Stimulated activated CD8-positive, alpha-beta memory T cell treated with anti-CD3 and anti-CD28 coated beads, Interleukin-4, amount 100 ng/mL, for 48 hours (primary cell): ENCODE results near the gene ALDOC.
"Not testable (repeated sequence)": the region's sequence is repeated elsewhere in the genome, so short reads cannot be mapped to it uniquely, and the experiment has no call there.

ENCODE experiments used
- DNase-seq: peaks from one replicate; pipeline ENCODE4 v3.0.0-alpha.2; 2020

Gene ALDOC

GRCh38 chr17:28576758-28577465, at the start of gene ALDOC:
Gene ALDOC, minus strand, starts transcription at chr17:28576895. Its CDS starts 1,363 bp downstream, at chr17:28575532.
- DNase-seq: peak; percentile 99

GRCh38 chr17:28624148-28624547, 47.5 kb upstream of the ALDOC start:
- DNase-seq: no peak

- no peak for DNase-seq
These were observed 47.0 kb upstream of the ALDOC start for GRCh38 chr17:28623696-28624095.

GRCh38 chr17:28622186-28622585, 45.5 kb upstream of the ALDOC start:
- DNase-seq: no peak

- no peak for DNase-seq
These were observed 43.3 kb upstream of the ALDOC start for GRCh38 chr17:28620010-28620409.

GRCh38 chr17:28618464-28618863, 41.8 kb upstream of the ALDOC start:
- DNase-seq: no peak

GRCh38 chr17:28616281-28616680, 39.6 kb upstream of the ALDOC start:
- DNase-seq: no peak

- DNase-seq: no peak
These were observed 38.7 kb upstream of the ALDOC start for GRCh38 chr17:28615260-28615940.

GRCh38 chr17:28613931-28614381, 37.3 kb upstream of the ALDOC start, which contains the start of gene RSKR:
Gene RSKR, minus strand, starts transcription at chr17:28614185. Its CDS starts 24 bp downstream, at chr17:28614161.
- no peak for DNase-seq

- peak; percentile 48 for DNase-seq
These were observed 36.5 kb upstream of the ALDOC start for GRCh38 chr17:28612936-28613872.

GRCh38 chr17:28612531-28612930, 35.8 kb upstream of the ALDOC start:
- no peak for DNase-seq

- DNase-seq: no peak
These were observed 33.7 kb upstream of the ALDOC start for GRCh38 chr17:28610376-28610775.

GRCh38 chr17:28604031-28604430, 27.3 kb upstream of the ALDOC start:
- not testable (repeated sequence) for DNase-seq

- peak; percentile 78 for DNase-seq
These were observed 22.9 kb upstream of the ALDOC start for GRCh38 chr17:28599311-28600184.

- peak; percentile 95 for DNase-seq
These were observed 22.2 kb upstream of the ALDOC start, which contains the start of gene SPAG5 for GRCh38 chr17:28598799-28599310. Gene SPAG5, minus strand, starts transcription at chr17:28599025. Its CDS starts 79 bp downstream, at chr17:28598946.

- no peak for DNase-seq
These were observed 21.7 kb upstream of the ALDOC start for GRCh38 chr17:28598389-28598788.

GRCh38 chr17:28597606-28598383, 21.1 kb upstream of the ALDOC start:
- no peak for DNase-seq

- DNase-seq: no peak
These were observed 15.6 kb upstream of the ALDOC start for GRCh38 chr17:28592260-28592659.

- DNase-seq: no peak
These were observed 9.2 kb upstream of the ALDOC start for GRCh38 chr17:28585851-28586250.

- no peak for DNase-seq
These were observed 7.7 kb upstream of the ALDOC start for GRCh38 chr17:28584434-28584833.

- DNase-seq: no peak
These were observed 5.8 kb upstream of the ALDOC start for GRCh38 chr17:28582513-28582912.
